Transverse colon (tissue), 3 donors: ENCODE measurements around the gene SURF6.

ENCODE experiments used
- CTCF ChIP-seq, 5 experiments: fragments of 200-600 bp in 3 of 5; fragments of 450-650 bp in 2 of 5; sonication (generic) in 3 of 5; IDR thresholded peaks; 1 replicate in 2 of 5; 2 replicates in 3 of 5; pipeline ENCODE4 v1.5.1; 2016 to 2017; ENCODE audit warnings: antibody characterized with exemption in 5 of 5, inconsistent platforms in 3 of 5, mild to moderate bottlenecking in 2 of 5, moderate library complexity in 1 of 5
- EP300 ChIP-seq: sonication (generic); formaldehyde crosslinking; IDR thresholded peaks from one replicate; pipeline ENCODE4 v1.6.1; 2017; ENCODE audit warnings: antibody characterized with exemption, low read depth
- POLR2A ChIP-seq: fragments of 450-650 bp; IDR thresholded peaks from one replicate; pipeline ENCODE4 v1.6.1; 2016; ENCODE audit warnings: antibody characterized with exemption, mild to moderate bottlenecking, moderate library complexity

- TF ChIP-seq CTCF (IDR thresholded peaks at IDR 0.05) (no peak), POLR2A (no peak), EP300 (no peak)
Measured at GRCh38 chr9:133320421-133320881, 15.5 kb downstream of the SURF6 start.
